Esophagus squamous epithelium (tissue), 5 donors: ENCODE data around the gene EXOSC7. TPM values are rescaled to one million over a fixed set of nuclear protein-coding genes. Genes with fewer than 3 reads are reported as not detected.

Experiments
- DNase-seq: peaks from one replicate; lab custom pipeline; 2025; lab: John Stamatoyannopoulos, UW
- H3K27ac ChIP-seq, 4 donors: fragments of 200-600 bp; sonication (generic); one replicate each; pipeline ENCODE4 v1.5.1; 2016 to 2019; ENCODE audit warnings: mild to moderate bottlenecking in 1 of 4
- H3K27me3 ChIP-seq, 4 donors: fragments of 200-600 bp; sonication (generic); 1 replicate in 3 of 4; 2 replicates in 1 of 4; pipeline versions ENCODE4 v1.5.1 to v1.6.0; 2017 to 2021; ENCODE audit warnings: antibody characterized with exemption in 1 of 4
- H3K36me3 ChIP-seq, 3 donors: fragments of 200-600 bp; sonication (generic); one replicate each; pipeline ENCODE4 v1.5.1; 2016 to 2019
- H3K4me1 ChIP-seq, 3 donors: fragments of 200-600 bp; sonication (generic); one replicate each; pipeline ENCODE4 v1.5.1; 2017 to 2019
- H3K4me3 ChIP-seq, 4 donors: fragments of 200-600 bp; sonication (generic); 1 replicate in 3 of 4; 2 replicates in 1 of 4; pipeline ENCODE4 v1.5.1; 2016 to 2019; ENCODE audit warnings: mild to moderate bottlenecking in 2 of 4, moderate library complexity in 1 of 4
- H3K9me3 ChIP-seq, 3 donors: fragments of 200-600 bp; sonication (generic); one replicate each; pipeline ENCODE4 v1.5.1; 2016 to 2019
- POLR2A ChIP-seq, 4 donors: fragments of 450-650 bp; IDR thresholded peaks; one replicate each; pipeline ENCODE4 v1.6.1; 2017; ENCODE audit warnings: antibody characterized with exemption in 4 of 4, mild to moderate bottlenecking in 4 of 4, moderate library complexity in 3 of 4
- WGBS, 2 donors: methylation state at CpG; one replicate each; pipeline ENCODE4 v1.1.5; 2018; 5-methylcytosine and 5-hydroxymethylcytosine counted together
- intact Hi-C: fragments of 100-400 bp; cut with DNase I; formaldehyde crosslinking; loops from one replicate; pipeline ENCODE4 v1.15.0; 2022
- total RNA-seq, 4 donors: library from RNA; depleted of rRNA; stranded (reverse); fragments of >200 nt; gene quantifications; one replicate each; pipeline ENCODE4 v1.1.0, GENCODE V29; 2016
- TF ChIP-seq, protein P1 (sequence below), 6 experiments: fragments of 450-650 bp in 4 of 6; fragments of 200-600 bp in 2 of 6; sonication (generic) in 2 of 6; IDR thresholded peaks; one replicate each; pipeline ENCODE4 v1.5.1; 2016 to 2019; ENCODE audit warnings: antibody characterized with exemption in 6 of 6, mild to moderate bottlenecking in 4 of 6, moderate library complexity in 4 of 6
- donor health status: DM: yes; HTN: yes; CAD: no.

Gene EXOSC7
- total RNA-seq, 4 donors from 2014 or later, result 28.8 to 59.9 (median 47.6) TPM

DNA sequence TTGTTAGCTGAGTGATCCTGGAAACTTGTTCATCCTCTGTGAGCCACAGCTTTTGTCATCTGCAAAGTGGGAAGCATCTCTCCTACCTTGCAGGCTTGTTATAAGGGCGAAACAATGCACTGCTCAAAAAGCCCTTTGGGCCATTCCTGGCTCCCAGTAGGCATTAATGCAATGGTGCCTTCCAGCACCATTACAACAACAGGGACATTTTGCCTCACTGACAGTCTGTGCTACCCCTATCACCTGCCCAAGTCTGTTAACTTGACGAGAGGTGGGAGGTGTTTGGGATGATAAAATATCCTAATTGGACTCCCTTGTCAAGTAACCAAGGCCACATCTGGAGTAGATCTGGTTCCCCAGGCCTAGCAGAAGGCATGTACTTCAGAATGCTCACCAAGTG, 44.3 kb upstream of the EXOSC7 start:
- no peaks in the 10 kb centered on the region for H3K9me3 ChIP-seq
- WGBS, 2 donors, result 83 to 90% methylated on average over 1 to 2 of the region's 2 CpGs
- TF ChIP-seq, protein P1, sequence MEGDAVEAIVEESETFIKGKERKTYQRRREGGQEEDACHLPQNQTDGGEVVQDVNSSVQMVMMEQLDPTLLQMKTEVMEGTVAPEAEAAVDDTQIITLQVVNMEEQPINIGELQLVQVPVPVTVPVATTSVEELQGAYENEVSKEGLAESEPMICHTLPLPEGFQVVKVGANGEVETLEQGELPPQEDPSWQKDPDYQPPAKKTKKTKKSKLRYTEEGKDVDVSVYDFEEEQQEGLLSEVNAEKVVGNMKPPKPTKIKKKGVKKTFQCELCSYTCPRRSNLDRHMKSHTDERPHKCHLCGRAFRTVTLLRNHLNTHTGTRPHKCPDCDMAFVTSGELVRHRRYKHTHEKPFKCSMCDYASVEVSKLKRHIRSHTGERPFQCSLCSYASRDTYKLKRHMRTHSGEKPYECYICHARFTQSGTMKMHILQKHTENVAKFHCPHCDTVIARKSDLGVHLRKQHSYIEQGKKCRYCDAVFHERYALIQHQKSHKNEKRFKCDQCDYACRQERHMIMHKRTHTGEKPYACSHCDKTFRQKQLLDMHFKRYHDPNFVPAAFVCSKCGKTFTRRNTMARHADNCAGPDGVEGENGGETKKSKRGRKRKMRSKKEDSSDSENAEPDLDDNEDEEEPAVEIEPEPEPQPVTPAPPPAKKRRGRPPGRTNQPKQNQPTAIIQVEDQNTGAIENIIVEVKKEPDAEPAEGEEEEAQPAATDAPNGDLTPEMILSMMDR (IDR thresholded peaks at IDR 0.05), result no peak
- no peak for TF ChIP-seq POLR2A (IDR thresholded peaks at IDR 0.05)
- H3K4me3 ChIP-seq, result no peak overlapping the region
- no peak for DNase-seq
- H3K27ac ChIP-seq, result no peak overlapping the region
- H3K27me3 ChIP-seq, result no peaks in the 10 kb centered on the region
- intact Hi-C loops, result no loop called here
- peaks cover 11 to 98% (median 25%) of the 10 kb centered on the region in 3 donors for H3K36me3 ChIP-seq
- no peaks in the 10 kb centered on the region for H3K4me1 ChIP-seq

DNA sequence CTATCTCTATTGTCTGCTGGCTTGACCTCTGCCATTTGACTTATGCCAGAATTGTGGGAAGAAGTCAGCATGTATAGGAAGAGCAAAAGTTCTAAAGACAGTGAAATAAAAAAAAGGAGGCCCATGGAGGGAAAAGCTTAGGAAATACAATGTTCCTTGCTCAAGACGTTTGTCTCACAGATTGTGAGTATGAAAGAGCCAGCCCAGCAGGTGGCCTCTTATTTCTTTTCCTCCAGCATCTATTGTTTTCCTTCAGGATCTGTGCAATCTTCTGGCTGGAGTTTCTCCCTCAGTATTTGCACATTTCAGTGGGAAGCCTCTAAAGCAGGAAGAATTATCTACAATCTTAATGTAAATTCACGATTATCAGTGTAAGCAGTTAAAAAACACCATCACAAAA, 43.8 kb upstream of the EXOSC7 start:
- Histone ChIP-seq H3K4me1 (no peaks in the 10 kb centered on the region), H3K9me3 (no peaks in the 10 kb centered on the region), H3K36me3 (peaks cover 10 to 98% (median 25%) of the 10 kb centered on the region in 3 donors), H3K27ac (no peak overlapping the region), H3K27me3 (no peaks in the 10 kb centered on the region), H3K4me3 (no peak overlapping the region)
- intact Hi-C loops, result no loop called here
- TF ChIP-seq, protein P1 (IDR thresholded peaks at IDR 0.05), result no peak
- TF ChIP-seq POLR2A (IDR thresholded peaks at IDR 0.05), result no peak
- 39 to 50% methylated on average over 2 of the region's 2 CpGs for WGBS, 2 donors
- no peak for DNase-seq

DNA sequence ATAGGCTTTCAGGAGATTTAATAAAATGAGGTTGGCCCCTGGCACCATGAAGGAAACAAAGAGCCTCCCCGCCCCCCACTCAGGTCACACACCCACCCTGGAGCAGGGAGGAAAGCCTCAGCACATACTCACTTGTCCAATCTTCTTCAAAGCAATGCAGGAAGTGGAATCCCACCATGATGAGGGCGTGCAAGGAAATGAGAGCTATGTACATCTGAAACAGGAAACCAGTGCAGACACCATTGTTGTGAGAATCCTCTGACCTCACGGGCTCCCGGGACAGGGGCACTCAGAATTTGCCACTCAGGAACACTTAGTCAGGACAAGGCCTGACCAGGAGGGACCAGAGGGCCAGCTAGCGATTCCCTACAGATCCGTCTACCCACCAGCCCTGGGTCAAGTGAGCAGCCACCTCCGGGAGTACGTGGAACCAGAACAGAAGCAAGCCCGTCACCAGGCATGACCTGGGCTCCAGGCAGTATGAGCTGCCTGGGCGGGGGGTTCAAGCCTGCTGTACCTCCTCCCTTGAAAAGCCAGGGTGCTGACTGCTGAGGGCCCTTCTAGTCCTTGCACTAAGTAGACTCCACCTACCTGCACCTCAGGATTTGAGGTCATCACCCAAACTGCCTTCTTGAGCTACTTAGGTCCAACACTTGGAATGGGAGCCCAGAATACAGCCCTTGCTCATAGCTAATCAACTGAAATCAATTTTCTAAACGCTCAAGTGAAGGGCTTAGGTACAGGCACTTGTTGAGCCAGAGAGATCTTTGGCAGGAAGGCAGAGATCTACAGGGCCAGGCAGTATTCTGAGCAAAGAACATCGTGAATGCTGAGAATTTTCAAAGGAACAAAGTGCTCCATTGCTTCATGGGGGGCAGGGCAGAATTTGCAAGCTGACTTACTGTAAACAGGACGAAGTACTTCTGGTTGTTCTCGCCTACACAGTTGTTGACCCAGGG, 42.8 kb upstream of the EXOSC7 start:
- no peak overlapping the region for H3K27ac ChIP-seq
- H3K4me1 ChIP-seq, result no peaks in the 10 kb centered on the region
- H3K4me3 ChIP-seq, result no peak overlapping the region
- H3K27me3 ChIP-seq, result no peaks in the 10 kb centered on the region
- no peak for TF ChIP-seq POLR2A (IDR thresholded peaks at IDR 0.05)
- TF ChIP-seq, protein P1 (IDR thresholded peaks at IDR 0.05), result no peak
- 85 to 95% methylated on average over 4 to 5 of the region's 14 CpGs for WGBS, 2 donors
- intact Hi-C loops, result no loop called here
- no peak for DNase-seq
- H3K9me3 ChIP-seq, result no peaks in the 10 kb centered on the region
- H3K36me3 ChIP-seq, result peaks cover 4 to 98% (median 25%) of the 10 kb centered on the region in 3 donors

DNA sequence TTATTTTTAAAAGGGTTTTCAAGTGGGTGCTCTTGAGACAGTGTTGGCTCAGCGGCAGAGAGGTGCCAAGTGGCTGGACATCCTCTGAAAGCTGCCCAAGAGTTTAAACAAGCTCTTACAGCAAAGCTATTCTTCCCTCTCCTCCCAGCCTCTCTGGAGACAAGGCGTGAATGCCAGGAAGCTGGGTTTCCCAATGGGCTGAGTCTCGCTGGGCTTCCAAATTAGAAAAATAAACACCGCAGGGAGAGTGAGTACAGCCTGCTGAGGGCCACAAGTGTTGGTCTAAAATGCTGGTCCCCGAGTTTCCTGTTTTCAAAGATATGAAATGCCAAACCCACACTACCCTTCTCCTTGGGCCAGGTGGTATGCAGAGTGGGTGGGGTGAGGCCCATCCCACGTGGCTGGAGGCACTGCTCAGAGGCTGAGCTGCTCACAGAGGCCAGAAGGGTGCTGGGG, 36.4 kb upstream of the EXOSC7 start:
- no peak overlapping the region for H3K4me3 ChIP-seq
- peaks cover 0 to 13% (median 0%) of the 10 kb centered on the region in 3 donors for H3K4me1 ChIP-seq
- no peaks in the 10 kb centered on the region for H3K27me3 ChIP-seq
- 77 to 100% methylated on average over 1 to 5 of the region's 6 CpGs for WGBS, 2 donors
- H3K36me3 ChIP-seq, result peaks cover 0 to 99% (median 27%) of the 10 kb centered on the region in 3 donors
- intact Hi-C loops, result no loop called here
- TF ChIP-seq, protein P1 (IDR thresholded peaks at IDR 0.05), result no peak
- TF ChIP-seq POLR2A (IDR thresholded peaks at IDR 0.05), result no peak
- no peak overlapping the region for H3K27ac ChIP-seq
- H3K9me3 ChIP-seq, result no peaks in the 10 kb centered on the region
- no peak for DNase-seq
